ENCODE measurements around the gene POLA1.

POLA1 gene

DNA sequence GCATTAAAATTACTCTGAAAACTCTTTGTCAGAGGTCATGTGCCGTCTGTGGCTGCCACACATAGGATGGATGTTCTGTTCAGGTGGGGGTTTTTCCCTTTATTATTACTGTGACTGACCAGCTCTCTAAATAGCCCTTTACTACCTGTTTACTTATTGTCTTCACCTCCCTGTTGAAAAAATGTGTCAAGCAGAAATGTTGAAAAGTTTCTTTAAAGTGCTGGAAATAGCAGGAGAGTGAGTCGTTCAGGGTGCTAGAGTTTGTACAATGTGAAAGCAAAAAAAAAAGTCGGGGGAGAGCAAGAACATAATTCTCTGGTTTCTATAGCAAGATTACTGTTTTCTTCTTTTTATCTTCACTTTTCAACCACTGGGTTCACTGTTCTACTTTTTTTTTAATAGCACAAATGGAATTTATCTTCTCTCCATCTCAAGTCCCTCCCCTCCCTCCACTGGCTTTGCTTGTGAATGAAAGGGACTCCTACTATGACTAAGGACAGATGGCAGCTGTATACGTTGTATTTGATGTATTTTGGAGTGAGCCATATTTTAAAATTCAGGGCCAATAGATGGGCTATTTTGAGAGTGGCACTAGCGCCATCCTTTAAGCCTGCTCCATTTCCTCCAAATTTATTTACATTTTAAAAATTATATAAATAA is 288.7 kb downstream of the POLA1 start:
- DNase-seq (ENCODE audit: low read depth in 2 of 2), result no peak

DNA sequence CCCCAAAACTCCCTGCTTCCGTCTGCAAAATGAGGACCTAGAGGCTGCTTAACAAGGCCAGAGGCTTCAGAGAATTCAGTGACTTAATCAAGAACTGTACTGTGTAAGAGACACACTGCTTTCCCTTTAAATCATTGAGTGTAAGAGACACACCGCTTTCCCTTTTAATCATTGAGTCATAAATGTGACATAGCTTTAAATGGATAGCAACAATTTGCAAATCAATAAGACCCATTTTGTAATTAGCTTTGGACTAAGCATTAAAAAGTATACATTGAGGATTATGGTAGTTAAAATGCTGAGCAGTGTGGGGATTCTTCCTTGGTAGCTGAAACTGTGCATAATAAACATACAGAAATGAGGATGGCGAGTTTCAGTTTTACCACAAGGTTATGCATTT is 290.2 kb downstream of the POLA1 start:
- no peak for DNase-seq (ENCODE audit: low read depth in 2 of 2)

DNA sequence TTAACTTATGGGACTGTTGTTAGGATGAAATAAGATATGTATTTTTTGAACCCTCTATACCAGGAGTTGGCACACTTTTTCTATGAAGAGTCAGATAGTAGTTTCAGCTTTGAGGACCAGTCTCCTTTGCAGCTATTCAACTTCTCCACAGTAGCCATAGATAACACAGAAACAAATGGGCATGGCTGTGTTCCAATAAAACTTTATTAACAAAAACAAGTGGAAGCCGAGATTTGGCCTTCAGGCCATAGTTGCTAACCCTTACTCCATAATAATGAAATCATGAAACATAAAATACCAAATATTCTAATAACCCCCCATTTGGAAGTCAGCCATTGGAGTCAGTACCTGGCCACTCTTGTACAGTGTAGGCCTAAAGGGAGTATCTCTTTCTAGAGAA is 291.4 kb downstream of the POLA1 start:
- no peak for DNase-seq (ENCODE audit: low read depth in 2 of 2)

DNA sequence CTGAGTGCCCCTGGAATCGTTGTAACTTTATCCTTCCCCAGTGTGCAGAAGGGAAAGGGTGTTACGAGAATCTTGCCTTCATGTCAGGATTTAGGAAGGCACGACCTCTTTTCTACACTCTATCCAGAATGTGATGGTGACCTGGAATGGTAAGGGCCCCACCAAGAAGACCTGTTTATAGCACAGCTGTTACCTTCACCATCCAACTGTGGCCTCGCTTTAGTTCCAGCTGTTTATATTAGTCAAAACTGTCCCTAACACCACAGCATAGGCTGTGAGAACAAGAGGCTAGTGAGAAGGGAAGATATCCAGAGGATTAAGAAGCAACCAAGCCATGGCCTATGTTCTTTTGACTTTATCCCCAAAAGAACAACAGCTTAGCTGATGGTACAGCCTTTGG is 294.0 kb downstream of the POLA1 start:
- DNase-seq (ENCODE audit: low read depth in 2 of 2), result no peak

DNA sequence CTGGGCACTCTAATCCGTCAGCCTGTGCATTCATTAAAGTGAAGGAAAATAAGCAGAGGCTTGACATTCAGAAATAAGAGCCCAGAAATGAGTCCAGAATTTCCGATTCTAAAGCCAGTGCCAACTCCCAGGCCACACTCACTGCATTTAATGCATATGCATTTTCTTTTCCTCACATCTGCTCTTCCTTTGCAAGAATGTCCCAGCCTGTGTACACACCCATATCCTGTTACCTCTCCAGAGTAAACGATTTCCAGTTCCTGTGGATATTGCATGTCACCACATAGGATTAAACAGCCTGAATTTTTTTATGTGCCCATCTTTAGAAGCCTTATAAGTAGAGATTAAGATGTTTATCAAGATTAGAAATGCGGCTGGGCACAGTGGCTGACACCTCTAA is 294.6 kb downstream of the POLA1 start:
- no peak for DNase-seq (ENCODE audit: low read depth in 2 of 2)

DNA sequence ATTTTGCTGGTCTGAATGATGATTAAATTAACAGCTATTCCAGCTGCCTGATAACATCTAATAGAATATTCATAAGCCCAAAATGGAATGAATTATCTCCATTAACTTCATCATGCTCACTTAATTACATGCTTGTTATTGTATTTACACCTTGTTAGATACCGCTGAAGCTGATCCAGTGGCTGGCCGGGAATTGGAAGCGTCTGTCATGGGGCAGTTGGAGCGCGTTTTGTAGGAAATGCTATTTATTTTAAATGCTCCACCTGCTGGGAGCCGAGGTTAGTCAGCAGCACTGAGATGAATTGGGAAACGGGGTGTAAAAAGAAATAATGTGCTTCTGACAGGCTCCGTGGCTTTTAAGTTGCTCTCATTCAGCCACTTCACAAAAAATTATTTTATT is 296.8 kb downstream of the POLA1 start:
- DNase-seq (ENCODE audit: low read depth in 2 of 2), result no peak

DNA sequence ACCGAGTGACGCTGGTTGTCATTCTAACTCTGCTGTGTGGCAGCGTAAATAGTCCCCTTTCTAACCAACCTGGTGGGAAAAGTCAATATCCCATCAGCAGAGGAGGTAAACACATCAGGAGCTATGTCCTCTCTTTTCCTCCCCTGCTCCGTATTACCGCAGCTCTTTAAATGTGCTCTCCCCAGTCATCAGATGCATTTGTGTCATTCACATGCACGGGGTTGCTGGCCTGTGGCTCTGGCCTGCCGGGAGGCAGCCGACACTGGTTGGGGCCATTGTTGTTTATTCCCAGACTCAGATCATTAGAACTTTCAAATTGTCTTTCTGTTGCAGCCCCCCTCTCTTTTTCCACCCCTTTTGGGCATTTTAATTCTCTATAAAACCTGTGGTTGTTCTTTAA is 300.2 kb downstream of the POLA1 start:
- DNase-seq (ENCODE audit: low read depth in 2 of 2), result no peak

DNA sequence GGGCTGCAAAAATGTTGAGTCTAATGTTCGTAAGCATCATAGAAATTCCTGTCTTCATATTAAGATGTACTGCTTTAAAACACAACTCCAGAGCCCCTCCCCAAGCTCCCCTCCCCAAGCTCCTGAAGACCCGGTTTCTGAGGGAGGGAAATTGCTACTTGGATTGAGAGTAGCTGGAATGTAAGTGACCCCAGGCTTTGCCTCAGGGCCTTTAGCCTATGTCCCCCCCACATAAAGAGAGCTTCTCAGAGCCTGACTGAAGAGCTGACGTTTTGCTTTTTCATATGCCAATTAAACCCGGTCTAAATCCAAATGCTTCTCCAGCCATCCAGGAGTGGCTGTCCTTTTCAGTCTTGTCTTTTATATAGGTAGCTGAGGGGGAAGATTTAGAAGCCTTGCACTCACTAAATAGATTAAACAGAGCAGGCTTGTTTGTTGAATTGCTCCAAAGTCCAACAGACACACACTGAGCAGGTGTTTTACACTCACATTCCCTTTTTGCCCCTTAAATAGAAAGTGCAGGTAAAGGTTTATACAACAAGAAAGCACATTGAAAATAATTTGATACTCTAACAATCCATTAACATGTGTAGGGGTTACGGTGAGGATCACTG is 302.5 kb downstream of the POLA1 start:
- DNase-seq (ENCODE audit: low read depth in 2 of 2), result no peak

DNA sequence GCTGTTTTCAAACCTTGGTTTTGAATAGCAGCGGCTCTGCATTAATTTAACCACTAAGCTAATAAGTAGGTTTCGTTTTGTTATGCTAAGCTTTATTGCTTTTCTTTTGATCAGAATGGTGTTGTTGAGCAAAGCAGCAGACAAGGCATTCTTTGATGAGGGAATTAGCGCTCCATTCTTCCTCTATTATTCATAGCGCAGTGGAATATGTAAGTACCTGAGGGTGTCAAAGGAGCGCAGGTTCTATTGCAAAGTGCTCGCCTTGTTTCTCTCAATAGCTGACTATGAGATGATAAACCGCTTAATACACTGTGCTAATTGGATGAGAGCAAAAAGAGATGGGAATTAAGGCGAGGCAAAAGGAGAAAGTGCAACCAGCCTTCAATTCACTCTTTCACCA is 305.8 kb downstream of the POLA1 start:
- DNase-seq (ENCODE audit: low read depth in 2 of 2), result no peak

DNA sequence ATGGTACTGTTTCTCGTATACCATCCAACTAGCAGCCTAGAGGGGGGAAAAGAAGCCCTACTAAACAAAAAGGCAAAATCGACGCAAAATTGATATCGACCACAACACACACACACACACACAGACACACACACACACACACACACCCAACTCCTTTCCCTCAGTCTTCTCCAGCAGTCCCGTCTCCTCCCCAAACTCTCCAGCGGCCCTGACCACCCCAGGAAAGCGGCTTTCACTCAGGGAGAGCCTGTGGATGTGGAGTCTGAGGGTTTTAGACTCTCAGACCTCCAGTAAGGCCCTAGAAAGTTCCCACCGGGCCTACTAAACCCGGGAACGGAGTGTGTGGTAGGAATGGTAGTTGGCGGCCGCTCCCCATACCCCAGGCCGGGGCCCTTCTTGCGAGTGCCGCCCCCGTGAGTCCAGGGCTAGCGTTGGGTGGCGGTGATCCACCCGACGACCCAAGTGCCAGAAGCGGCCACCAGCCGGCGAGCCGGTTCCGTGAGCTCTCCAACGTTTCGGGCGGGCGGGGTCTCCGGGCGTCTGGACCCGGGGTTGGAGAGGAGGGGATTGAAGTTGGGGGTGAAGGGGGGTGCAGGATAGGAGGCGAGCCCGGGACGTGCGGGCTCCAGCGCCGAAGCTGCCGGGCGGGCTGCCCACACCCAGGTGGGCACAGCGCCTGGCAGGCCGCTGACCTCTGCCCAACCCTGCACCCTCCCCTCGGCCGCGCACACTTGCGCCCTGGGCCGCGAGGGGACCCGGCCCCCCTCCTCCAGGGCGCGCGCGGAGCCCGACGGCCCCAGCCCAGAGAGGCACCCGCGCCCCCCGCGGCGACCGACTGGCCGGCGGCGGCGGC is 308.3 kb downstream of the POLA1 start:
- DNase-seq (ENCODE audit: low read depth in 2 of 2), result no peak

DNA sequence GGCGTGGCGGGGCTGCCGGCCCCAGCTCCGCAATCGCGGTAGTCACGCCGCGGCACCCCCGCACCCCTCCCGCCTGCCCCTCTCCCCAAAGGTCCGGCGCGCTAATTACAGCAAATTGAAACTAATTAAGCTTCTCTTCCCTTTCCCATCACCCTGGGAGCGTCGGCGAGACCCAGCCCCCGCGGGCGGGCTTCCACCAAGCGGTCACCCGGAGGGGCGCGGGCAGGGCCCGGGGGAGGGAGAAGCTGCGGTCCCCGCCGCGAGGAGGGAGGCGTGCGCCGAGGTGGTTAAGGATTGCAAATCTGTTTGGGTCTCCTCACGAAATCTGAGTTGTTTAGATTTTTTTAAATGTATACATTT is 308.9 kb downstream of the POLA1 start:
- DNase-seq (ENCODE audit: low read depth in 2 of 2), result no peak

DNA sequence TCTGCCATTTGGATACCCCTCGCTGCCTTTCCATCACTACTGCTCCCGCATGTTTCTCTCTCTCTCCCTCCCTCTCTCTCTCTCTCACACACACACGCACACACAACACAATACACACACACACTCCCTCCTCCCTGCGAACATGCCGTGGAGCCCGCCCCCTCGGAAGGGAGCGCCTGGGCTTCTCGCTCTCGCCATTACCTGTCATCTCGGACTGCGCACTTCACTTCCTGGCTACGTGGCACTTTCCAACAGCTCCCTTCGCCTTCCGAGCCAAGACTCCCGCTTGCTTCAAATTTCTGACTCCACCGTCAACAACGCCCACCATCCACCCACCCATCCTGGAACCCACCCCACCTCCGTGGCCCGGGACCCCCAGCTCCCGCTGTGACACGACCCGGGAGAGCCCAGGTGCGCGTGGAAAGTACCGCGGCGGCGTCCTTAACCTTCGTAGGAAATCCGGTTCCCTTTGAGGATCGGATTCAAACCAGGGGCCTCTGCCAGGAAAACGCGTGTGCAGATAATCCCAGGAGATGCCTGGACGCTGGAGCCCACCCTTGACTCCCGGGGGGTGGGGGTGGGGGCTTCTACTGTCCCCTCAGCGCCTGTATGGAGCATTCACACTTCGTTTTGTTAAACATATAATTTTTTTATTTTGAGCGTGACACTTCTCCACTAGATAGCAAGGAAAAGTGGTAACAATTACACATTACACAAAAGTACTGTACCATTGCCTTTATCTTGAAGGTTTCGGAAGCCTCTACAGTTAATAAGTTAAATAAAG is 309.5 kb downstream of the POLA1 start:
- DNase-seq (ENCODE audit: low read depth in 2 of 2), result no peak

DNA sequence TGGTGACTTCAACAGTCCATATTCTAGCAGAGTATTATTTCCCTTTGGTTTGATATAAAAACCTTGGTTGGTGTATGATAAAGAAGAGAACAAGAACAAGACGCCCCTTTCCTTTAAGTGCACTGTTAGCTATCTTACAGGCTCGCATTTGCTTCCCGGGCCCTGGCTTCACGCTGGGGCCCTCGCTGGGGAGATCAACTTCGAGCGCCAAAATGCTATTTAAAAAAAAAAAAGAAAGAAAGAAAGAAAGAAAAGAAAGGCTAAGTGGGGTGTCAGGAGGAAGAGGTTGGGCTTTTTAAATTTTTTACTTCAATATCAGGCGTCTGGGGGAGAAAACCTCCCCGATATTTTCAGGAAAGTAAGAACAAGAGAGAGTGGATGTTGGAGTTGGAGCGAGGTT is 310.3 kb downstream of the POLA1 start:
- DNase-seq (ENCODE audit: low read depth in 2 of 2), result no peak

DNA sequence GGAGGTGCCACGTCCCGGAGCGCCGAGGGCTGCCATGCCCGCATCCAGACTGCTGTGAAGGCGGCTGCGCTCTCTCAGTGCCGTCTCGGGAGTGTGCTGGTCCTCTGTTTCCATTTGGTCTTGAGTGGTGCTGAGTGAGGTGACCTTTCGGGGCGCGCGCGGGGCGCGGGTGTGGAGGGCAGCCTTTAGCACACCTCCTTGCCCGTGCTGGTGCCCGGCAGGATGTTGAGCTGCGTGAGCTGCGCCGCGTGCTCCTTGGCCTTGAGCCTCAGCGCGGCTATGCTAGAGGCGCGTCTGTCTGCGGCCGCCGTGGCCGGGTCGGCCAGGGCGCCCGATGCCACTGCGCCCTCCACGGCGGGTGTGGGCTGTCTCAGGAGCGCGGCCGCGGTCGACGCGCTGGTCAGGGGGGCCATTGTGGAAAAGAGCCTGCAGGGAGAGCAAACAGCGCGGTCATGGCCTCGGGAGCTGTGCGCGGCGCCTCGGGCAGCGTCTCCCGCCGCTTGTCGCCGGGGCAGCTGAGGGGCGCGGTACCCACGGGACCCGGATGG is 310.8 kb downstream of the POLA1 start:
- DNase-seq (ENCODE audit: low read depth in 2 of 2), result no peak

DNA sequence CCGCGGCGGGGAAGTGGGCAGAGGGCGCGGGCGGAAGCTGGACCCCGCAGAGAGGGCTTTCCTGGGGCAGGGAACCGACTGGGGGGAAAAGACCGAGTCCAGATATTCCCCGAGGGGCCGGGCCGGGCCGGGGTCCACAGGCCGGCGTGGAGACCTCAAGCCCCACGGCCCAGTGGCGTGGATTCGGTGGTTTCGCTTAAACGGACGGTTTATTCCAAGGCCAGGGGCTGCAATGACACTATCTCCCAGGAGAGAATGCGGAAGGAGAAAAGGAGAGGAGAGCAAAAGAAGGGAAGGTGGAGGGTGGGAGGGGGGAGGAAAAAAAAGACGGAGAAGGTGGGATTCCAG is 311.3 kb downstream of the POLA1 start:
- no peak for DNase-seq (ENCODE audit: low read depth in 2 of 2)

DNA sequence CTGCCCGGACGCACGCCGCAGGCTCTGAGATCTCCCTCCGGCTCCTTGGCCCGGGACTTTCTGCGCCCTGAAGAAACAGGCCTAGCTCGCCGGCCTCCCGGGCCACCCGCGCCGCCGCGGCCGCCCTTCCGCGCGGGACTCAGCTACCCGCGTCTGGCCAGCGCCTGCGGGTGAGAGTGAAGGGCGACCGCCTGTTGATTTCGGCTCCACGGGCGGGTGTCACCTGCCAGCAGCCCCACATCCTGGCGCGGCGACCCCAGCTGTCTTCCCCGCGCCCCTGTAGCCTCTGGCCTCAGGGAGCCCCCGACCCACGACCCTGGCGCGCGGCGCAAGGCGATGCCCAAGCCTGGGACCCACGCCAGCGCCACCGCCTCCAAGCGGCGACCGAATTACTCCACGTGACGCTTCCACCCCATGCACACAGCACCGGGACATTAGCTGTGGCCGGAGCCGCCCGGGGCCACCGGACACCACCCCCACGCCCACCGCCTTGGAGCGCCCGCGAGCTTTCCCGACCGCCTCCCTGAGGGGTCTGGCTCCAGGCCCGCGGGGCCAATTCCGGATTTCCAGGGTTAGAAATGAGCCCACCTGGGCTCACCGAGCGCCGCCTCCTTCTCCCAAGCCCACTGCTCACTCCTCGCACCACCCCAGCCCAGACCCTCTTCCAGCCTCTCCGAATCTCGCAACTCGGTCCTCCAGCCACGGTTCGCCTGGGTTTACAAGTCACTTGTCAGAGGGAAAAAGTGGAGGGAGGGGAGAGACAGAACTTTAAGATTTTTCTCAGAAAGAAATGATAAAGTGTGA is 311.9 kb downstream of the POLA1 start:
- no peak for DNase-seq (ENCODE audit: low read depth in 2 of 2)

DNA sequence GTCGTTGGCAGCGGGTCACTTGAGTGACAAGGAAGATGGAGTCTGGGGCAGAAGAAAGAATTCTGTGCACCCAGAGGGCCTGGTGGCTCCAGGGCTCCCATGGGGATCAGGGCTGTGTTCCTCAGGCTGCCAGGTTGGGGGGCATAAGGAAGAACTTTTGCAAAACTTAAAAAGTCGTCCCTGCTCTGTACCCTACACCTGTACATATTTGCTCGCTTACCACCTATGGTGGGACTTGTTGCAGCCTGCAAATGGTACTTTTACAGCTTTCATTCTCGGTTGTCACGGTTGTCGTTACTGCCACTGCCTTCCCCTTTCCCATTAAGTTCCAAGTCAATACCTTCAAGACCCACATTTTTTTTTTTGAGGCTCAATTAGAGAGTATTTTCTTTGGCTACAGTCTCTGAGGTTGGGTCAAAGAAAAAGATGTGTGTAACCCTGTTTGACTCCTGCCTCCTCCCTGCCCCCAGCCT is 312.9 kb downstream of the POLA1 start:
- no peak for DNase-seq (ENCODE audit: low read depth in 2 of 2)

DNA sequence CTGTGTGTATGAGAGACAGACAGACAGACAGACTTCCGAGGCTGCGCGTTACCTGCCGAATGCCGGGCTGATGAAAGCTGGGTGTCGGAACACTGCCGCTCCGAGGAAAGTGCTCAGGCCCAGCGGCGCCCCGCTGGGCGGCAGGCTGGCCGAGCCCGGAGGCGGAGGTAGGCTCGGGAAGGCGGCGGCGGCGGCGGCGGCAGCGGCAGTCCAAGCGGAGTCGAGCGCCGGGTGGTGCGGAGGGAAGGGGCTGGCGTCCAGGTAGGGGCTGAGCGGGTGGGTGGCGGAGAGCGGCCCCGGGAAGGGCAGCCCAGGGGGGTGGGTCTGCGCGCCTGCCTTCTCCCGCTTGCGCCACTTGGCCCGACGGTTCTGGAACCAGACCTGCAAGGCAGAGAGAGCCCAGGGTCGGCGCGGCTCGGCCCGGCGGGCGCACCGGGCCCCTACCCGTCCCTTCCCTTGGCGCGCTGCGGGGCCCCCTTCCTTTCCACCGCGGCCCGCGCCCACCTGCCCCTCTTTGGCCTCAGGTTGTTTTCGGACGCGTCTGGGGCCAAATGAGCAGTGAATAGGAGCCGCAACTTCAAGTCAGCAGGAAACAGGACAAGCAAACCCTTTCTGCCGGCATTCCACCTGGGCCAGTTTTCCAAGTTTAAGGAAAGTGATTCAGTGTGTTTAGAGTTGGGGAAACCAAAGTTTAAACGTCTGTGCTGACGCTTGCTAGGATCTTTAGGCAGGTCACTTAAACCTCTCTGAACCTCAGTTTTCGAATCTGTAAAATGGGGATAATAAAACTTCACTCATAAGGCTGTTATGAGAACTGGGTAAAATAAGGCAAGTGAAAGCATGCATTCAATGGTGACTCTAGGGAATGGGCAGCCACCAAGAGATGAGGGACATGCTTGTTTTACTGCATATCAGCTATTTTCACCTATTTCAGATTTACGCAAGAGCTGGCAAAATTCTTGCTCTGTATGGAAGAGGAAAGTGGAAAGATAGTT is 313.6 kb downstream of the POLA1 start:
- no peak for DNase-seq (ENCODE audit: low read depth in 2 of 2)

DNA sequence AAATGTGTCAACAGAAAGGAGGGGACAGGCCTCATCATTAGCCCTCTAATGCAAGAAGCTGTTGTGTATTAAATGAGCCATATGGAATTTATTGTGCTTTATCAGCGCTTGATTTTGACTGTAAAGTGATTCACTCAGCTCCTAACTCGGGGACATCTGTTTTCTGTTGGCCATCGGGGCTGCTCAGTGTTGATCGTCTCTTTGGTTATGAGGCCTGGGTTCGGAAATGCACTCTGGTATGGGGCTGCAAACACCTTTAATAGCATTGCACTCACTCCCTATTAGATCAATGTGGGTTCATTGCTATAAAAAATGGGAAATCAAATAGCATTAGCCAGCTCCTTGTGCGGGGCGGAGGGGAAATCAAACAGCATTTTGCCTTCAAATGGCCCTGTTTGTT is 315.7 kb downstream of the POLA1 start:
- DNase-seq (ENCODE audit: low read depth in 2 of 2), result no peak

All from stimulated activated CD8-positive, alpha-beta memory T cell treated with anti-CD3 and anti-CD28 coated beads, Interleukin-7, amount 100 ng/mL, for 4 hours (primary cell).